Loucy (cell line): Measurements from ENCODE around the gene RAB27B.

Experiments
- EZH2phosphoT487 ChIP-seq: fragments of 200-600 bp; IDR thresholded peaks from 2 replicates; pipeline ENCODE4 v1.6.1; 2018; ENCODE audit warnings: antibody characterized with exemption, mild to moderate bottlenecking, moderate library complexity, borderline replicate concordance
- TF ChIP-seq, protein P1 (sequence below): fragments of 200-600 bp; sonication (generic); conservative IDR thresholded peaks from 2 replicates; pipeline ENCODE4 v1.5.1; 2014; ENCODE audit warnings: mild to moderate bottlenecking, antibody characterized with exemption, low read length

DNA sequence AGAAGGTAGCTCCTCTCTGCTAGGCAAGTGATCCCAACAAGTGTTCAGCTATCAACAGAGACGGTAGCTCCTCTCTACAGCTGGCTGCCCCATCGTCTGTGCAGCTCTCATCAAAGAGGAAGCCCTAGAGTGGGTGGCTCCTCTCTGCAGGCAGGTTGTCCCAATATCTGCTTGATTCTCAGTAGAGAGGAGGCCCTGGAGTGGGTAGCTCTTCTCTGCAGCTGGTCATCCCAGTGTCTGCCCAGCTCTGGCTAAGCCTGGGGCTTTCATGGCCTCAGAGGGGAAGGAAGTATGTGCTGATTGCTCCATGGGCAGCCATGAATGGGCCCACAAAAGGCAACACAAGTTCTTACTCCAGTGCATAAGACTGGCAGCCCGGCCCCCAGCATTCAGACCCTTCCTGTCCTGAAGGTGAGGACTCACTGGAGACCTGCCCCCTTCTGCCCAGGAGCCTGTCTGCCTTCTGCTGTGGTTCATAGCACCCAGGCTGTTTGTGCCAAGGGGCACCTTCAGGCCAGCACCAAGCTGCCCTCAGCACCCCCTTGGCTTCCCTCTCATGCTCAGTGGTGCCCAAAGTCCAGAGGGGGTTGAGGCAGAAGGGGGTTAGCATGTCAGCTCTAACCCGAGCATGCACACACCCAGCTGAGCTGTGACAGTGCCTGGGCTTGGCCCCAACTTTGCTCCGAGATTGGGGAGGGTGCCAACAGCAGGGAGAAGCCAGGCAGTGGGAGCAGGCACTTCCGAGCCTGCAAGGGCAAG, 82.1 kb downstream of the RAB27B start:
- TF ChIP-seq, protein P1, sequence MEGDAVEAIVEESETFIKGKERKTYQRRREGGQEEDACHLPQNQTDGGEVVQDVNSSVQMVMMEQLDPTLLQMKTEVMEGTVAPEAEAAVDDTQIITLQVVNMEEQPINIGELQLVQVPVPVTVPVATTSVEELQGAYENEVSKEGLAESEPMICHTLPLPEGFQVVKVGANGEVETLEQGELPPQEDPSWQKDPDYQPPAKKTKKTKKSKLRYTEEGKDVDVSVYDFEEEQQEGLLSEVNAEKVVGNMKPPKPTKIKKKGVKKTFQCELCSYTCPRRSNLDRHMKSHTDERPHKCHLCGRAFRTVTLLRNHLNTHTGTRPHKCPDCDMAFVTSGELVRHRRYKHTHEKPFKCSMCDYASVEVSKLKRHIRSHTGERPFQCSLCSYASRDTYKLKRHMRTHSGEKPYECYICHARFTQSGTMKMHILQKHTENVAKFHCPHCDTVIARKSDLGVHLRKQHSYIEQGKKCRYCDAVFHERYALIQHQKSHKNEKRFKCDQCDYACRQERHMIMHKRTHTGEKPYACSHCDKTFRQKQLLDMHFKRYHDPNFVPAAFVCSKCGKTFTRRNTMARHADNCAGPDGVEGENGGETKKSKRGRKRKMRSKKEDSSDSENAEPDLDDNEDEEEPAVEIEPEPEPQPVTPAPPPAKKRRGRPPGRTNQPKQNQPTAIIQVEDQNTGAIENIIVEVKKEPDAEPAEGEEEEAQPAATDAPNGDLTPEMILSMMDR: no peak
- TF ChIP-seq EZH2phosphoT487: no peak
